SU-DHL-6 (cell line): ENCODE results near the gene NOD1.

ENCODE experiments used
- H2AFZ ChIP-seq: fragments of 200-600 bp; sonication (generic); 2 replicates; pipeline ENCODE4 v1.6.1; 2014; ENCODE audit warnings: low read depth, mild to moderate bottlenecking, moderate library complexity, mixed read lengths, antibody characterized with exemption, low read length; ENCODE audit not compliant: severe bottlenecking
- H3F3A ChIP-seq: fragments of 200-600 bp; shearing (Covaris generic); 2 replicates; pipeline ENCODE4 v1.6.0; 2016; ENCODE audit warnings: antibody characterized with exemption, mild to moderate bottlenecking; ENCODE audit not compliant: insufficient read depth
- H3K27ac ChIP-seq: fragments of 200-600 bp; sonication (generic); 2 replicates; pipeline ENCODE4 v1.5.1; 2016; ENCODE audit warnings: low read depth, mild to moderate bottlenecking, low read length, moderate library complexity, mixed read lengths
- H3K27me3 ChIP-seq: fragments of 200-600 bp; sonication (generic), shearing (Covaris generic); 2 replicates; pipeline ENCODE4 v1.6.0; 2014; ENCODE audit warnings: mild to moderate bottlenecking, low read length
- H3K36me3 ChIP-seq: fragments of 200-600 bp; sonication (generic); 2 replicates; pipeline ENCODE4 v1.6.1; 2014; ENCODE audit warnings: mild to moderate bottlenecking, low read length, mixed read lengths
- H3K4me2 ChIP-seq: fragments of 300-600, 200-600 bp; shearing (Covaris generic), sonication (generic); 2 replicates; pipeline ENCODE4 v1.6.0; 2014; ENCODE audit warnings: low read length, low read depth, mild to moderate bottlenecking; ENCODE audit not compliant: poor library complexity, severe bottlenecking
- H3K4me3 ChIP-seq: fragments of 200-600 bp; sonication (generic); 2 replicates; pipeline ENCODE4 v1.5.1; 2014; ENCODE audit warnings: antibody characterized with exemption, low read length, mild to moderate bottlenecking, mixed read lengths; ENCODE audit not compliant: insufficient read depth, poor library complexity, severe bottlenecking
- H3K79me2 ChIP-seq: fragments of 200-600 bp; sonication (generic); 2 replicates; pipeline ENCODE4 v1.6.1; 2014; ENCODE audit warnings: mild to moderate bottlenecking, low read length, moderate library complexity; ENCODE audit not compliant: insufficient read depth
- H3K9ac ChIP-seq: fragments of 200-600 bp; sonication (generic); 2 replicates; pipeline ENCODE4 v1.7.0; 2014; ENCODE audit warnings: mild to moderate bottlenecking, low read length
- H3K9me2 ChIP-seq: fragments of 200-600 bp; sonication (generic); replicated peaks from 2 replicates; pipeline ENCODE4 v1.6.1; 2014; ENCODE audit warnings: low read length; ENCODE audit not compliant: insufficient read depth
- H3K9me3 ChIP-seq: fragments of 200-600 bp; sonication (generic); 2 replicates; pipeline ENCODE4 v1.6.1; 2014; ENCODE audit warnings: low read length, mixed read lengths; ENCODE audit not compliant: insufficient read depth
- H4K20me1 ChIP-seq: fragments of 200-600 bp; sonication (generic); 2 replicates; pipeline ENCODE4 v1.6.1; 2014; ENCODE audit warnings: low read depth, mild to moderate bottlenecking, antibody characterized with exemption, low read length, moderate library complexity, mixed read lengths
- EZH2phosphoT487 ChIP-seq: fragments of 200-600 bp; sonication (generic), shearing (Covaris generic); conservative IDR thresholded peaks from 2 replicates; pipeline ENCODE4 v1.6.1; 2018; ENCODE audit warnings: mild to moderate bottlenecking, antibody characterized with exemption, low read length, moderate library complexity, mixed read lengths
- TF ChIP-seq, protein P1 (sequence below): fragments of 200-600 bp; sonication (generic); IDR thresholded peaks from one replicate; pipeline ENCODE4 v1.5.1; 2017; ENCODE audit warnings: antibody characterized with exemption, mild to moderate bottlenecking, low read length, moderate library complexity; ENCODE audit not compliant: insufficient read depth, poor library complexity, severe bottlenecking

The NOD1 gene

DNA sequence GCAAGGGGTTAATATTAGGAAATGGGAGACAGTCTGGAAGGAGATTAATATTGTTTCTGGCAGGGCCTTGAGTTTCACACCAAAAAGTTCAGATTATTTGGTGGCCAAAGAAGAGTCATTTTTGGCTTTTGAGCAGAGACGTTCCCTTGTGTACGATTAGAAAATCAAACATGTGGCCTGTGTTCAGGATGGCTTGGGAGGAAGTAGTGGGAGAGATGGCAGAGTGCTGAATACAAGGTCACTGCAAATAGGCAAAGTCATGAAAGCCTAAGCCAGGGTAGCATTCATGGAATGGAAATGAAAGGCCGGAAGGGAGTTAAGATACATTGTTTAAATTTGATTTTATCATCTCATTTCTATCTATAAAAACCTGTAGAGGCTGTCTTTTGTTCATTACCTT lies 35.6 kb upstream of the NOD1 start:
- no peak overlapping the region for H3K4me3 ChIP-seq
- no peaks in the 10 kb centered on the region for H4K20me1 ChIP-seq
- H3K36me3 ChIP-seq, result no peaks in the 10 kb centered on the region
- H2AFZ ChIP-seq, result no peak overlapping the region
- H3K9me2 ChIP-seq, result no peaks in the 10 kb centered on the region
- H3K27ac ChIP-seq, result no peak overlapping the region
- H3K27me3 ChIP-seq, result no peaks in the 10 kb centered on the region
- no peaks in the 10 kb centered on the region for H3K9me3 ChIP-seq
- TF ChIP-seq EZH2phosphoT487, result no peak
- TF ChIP-seq, protein P1, sequence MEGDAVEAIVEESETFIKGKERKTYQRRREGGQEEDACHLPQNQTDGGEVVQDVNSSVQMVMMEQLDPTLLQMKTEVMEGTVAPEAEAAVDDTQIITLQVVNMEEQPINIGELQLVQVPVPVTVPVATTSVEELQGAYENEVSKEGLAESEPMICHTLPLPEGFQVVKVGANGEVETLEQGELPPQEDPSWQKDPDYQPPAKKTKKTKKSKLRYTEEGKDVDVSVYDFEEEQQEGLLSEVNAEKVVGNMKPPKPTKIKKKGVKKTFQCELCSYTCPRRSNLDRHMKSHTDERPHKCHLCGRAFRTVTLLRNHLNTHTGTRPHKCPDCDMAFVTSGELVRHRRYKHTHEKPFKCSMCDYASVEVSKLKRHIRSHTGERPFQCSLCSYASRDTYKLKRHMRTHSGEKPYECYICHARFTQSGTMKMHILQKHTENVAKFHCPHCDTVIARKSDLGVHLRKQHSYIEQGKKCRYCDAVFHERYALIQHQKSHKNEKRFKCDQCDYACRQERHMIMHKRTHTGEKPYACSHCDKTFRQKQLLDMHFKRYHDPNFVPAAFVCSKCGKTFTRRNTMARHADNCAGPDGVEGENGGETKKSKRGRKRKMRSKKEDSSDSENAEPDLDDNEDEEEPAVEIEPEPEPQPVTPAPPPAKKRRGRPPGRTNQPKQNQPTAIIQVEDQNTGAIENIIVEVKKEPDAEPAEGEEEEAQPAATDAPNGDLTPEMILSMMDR, result no peak
- H3F3A ChIP-seq, result no peaks in the 10 kb centered on the region
- H3K9ac ChIP-seq, result no peak overlapping the region
- H3K4me2 ChIP-seq, result no peak overlapping the region
- H3K79me2 ChIP-seq, result no peaks in the 10 kb centered on the region

GRCh38 chr7:30513762-30514161 lies 35.2 kb upstream of the NOD1 start:
- H3K9ac ChIP-seq, result no peak overlapping the region
- H3K9me2 ChIP-seq, result no peaks in the 10 kb centered on the region
- no peaks in the 10 kb centered on the region for H3F3A ChIP-seq
- H3K4me3 ChIP-seq, result no peak overlapping the region
- no peaks in the 10 kb centered on the region for H4K20me1 ChIP-seq
- no peak overlapping the region for H2AFZ ChIP-seq
- no peak overlapping the region for H3K4me2 ChIP-seq
- no peaks in the 10 kb centered on the region for H3K9me3 ChIP-seq
- H3K27ac ChIP-seq, result no peak overlapping the region
- TF ChIP-seq, protein P1, result no peak
- no peak for TF ChIP-seq EZH2phosphoT487
- H3K79me2 ChIP-seq, result no peaks in the 10 kb centered on the region
- no peaks in the 10 kb centered on the region for H3K27me3 ChIP-seq
- no peaks in the 10 kb centered on the region for H3K36me3 ChIP-seq

DNA sequence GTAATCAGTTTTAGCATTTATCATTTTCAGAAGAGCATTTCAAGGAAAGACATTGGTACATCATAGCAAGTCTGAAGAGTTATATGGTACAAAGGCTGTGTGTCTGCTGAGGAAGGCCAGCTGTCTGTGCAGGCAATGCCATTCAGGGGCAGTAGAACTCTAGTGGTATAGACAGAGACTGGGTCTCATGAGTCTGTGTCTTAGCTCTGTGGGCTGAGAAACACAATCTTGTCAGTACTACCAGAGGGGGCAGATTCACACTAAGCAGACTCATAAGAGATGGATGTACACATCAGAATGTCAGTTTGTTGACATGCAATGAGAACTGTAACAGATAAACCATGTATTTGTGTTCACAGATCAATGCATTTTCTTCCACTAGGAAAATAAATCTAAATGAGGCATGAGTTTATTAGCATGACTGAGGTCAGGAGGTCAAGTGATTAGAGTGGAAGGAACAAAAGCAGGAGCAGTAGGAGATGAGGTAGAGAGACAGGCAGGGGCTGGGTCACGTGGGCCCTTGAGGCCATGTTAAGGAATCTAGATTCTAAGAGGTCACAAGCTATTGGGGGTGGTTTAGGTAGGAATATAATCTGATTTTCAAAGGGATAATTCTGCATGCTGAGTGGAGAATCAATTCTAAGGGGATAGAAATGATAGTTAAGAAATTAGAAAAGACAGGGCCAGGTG lies 33.5 kb upstream of the NOD1 start:
- Histone ChIP-seq H3K36me3 (no peaks in the 10 kb centered on the region), H3K4me2 (no peak overlapping the region), H3K79me2 (no peaks in the 10 kb centered on the region), H3F3A (no peaks in the 10 kb centered on the region), H4K20me1 (no peaks in the 10 kb centered on the region), H3K27ac (no peak overlapping the region), H3K4me3 (no peak overlapping the region), H3K27me3 (no peaks in the 10 kb centered on the region), H3K9me2 (no peaks in the 10 kb centered on the region), H2AFZ (no peak overlapping the region), H3K9ac (no peak overlapping the region), H3K9me3 (no peaks in the 10 kb centered on the region)
- no peak for TF ChIP-seq EZH2phosphoT487
- TF ChIP-seq, protein P1, result no peak
